Natural killer cell (primary cell): Measurements from ENCODE around the gene MON1B. TPM values are rescaled to one million over a fixed set of nuclear protein-coding genes. Genes with fewer than 3 reads are reported as not detected.
"Not testable (repeated sequence)": the region's sequence is repeated elsewhere in the genome, so short reads cannot be mapped to it uniquely, and the experiment has no call there.

Experiments used
- ATAC-seq, 3 donors: fragments of 150-1000 bp in 2 of 3; fragments of 200-7000 bp in 1 of 3; cut with Tn5 transposase; 1 replicate in 1 of 3; 2 replicates in 2 of 3; pipeline ENCODE4 v1.10.0; 2021; ENCODE audit warnings: mild to moderate bottlenecking in 2 of 3, moderate library complexity in 2 of 3
- DNase-seq, 2 donors: peaks; one replicate each; pipeline versions ENCODE4 v3.0.0 to v3.0.0-alpha.2; 2013 to 2021; ENCODE audit warnings: mixed read lengths in 1 of 2
- H3K27ac ChIP-seq: one replicate; pipeline ENCODE4 v1.5.1; 2013; ENCODE audit warnings: mild to moderate bottlenecking, low read length
- H3K27me3 ChIP-seq: one replicate; pipeline ENCODE4 v1.6.1; 2013; ENCODE audit warnings: low read length; ENCODE audit not compliant: control insufficient read depth, insufficient read depth
- H3K36me3 ChIP-seq: one replicate; pipeline ENCODE4 v1.6.1; 2013; ENCODE audit warnings: low read length; ENCODE audit not compliant: control insufficient read depth, insufficient read depth
- H3K4me1 ChIP-seq: one replicate; pipeline ENCODE4 v1.6.1; 2013; ENCODE audit warnings: low read length; ENCODE audit not compliant: control insufficient read depth, insufficient read depth
- H3K4me3 ChIP-seq: one replicate; pipeline ENCODE4 v1.5.1; 2013; ENCODE audit warnings: low read length
- H3K9me3 ChIP-seq: one replicate; pipeline ENCODE4 v1.6.1; 2013; ENCODE audit warnings: low read length; ENCODE audit not compliant: control insufficient read depth, insufficient read depth
- H3K27ac Mint-ChIP-seq, 2 donors: one replicate each; pipeline ENCODE4 v1.8.0; 2022; ENCODE audit warnings: mild to moderate bottlenecking in 2 of 2, mixed read lengths in 2 of 2, moderate library complexity in 1 of 2
- H3K27me3 Mint-ChIP-seq, 2 donors: one replicate each; pipeline ENCODE4 v1.8.0; 2022; ENCODE audit warnings: low read depth in 2 of 2, mixed read lengths in 2 of 2
- H3K36me3 Mint-ChIP-seq: one replicate; pipeline ENCODE4 v1.8.0; 2022; ENCODE audit warnings: mixed read lengths
- H3K4me1 Mint-ChIP-seq, 2 donors: one replicate each; pipeline ENCODE4 v1.8.0; 2022; ENCODE audit warnings: mixed read lengths in 2 of 2
- H3K4me3 Mint-ChIP-seq: one replicate; pipeline ENCODE4 v1.8.0; 2022; ENCODE audit warnings: mild to moderate bottlenecking, moderate library complexity, mixed read lengths
- H3K9me3 Mint-ChIP-seq, 2 donors: one replicate each; pipeline ENCODE4 v1.8.0; 2022; ENCODE audit warnings: mixed read lengths in 2 of 2
- WGBS: methylation state at CpG from one replicate; pipeline ENCODE4 v1.1.7; 2013; ENCODE audit warnings: missing lambda C conversion rate; ENCODE audit not compliant: insufficient coverage; 5-methylcytosine and 5-hydroxymethylcytosine counted together
- intact Hi-C: fragments of 100-400 bp; cut with micrococcal nuclease; formaldehyde crosslinking; loops from one replicate; pipeline ENCODE4 v1.14.2; 2022
- total RNA-seq, 4 donors: library from RNA; stranded (reverse); fragments of 120-200 nt in 1 of 4; gene quantifications; one replicate each; pipeline versions ENCODE4 v1.2.3 to v1.2.4, GENCODE V29; 2013 to 2022
- TF ChIP-seq, protein P1 (sequence below): fragments of 200-600 bp; IDR thresholded peaks from one replicate; pipeline ENCODE4 v1.8.0; 2022; ENCODE audit warnings: antibody characterized with exemption

The MON1B gene
- total RNA-seq, 3 donors from 2014 or later (not counting 1 experiment from before 2014, with no cell fraction given) = 88.6 to 97.8 (median 91.1) TPM

DNA sequence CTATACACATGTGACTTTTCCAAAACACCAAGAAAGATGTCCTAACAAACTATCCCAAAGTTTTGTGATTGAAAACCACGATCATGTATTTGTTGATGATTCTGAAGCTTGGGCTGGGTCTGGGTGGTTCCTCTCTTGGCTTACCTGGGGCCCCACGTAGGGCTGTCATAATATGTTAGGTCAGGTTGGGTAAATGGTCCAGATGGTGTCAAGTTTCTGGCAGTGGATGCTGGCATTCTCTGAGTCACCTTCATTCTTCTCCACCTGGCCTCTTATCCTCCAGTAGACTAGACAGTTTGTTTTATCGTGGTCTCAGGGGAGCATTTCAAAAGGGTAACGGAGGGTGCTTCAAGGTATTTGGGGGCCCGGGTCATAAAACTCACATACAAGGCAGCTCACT lies 47.6 kb downstream of the MON1B start:
- H3K36me3 Mint-ChIP-seq = no peaks in the 10 kb centered on the region
- no peak overlapping the region for H3K4me3 ChIP-seq
- TF ChIP-seq, protein P1, sequence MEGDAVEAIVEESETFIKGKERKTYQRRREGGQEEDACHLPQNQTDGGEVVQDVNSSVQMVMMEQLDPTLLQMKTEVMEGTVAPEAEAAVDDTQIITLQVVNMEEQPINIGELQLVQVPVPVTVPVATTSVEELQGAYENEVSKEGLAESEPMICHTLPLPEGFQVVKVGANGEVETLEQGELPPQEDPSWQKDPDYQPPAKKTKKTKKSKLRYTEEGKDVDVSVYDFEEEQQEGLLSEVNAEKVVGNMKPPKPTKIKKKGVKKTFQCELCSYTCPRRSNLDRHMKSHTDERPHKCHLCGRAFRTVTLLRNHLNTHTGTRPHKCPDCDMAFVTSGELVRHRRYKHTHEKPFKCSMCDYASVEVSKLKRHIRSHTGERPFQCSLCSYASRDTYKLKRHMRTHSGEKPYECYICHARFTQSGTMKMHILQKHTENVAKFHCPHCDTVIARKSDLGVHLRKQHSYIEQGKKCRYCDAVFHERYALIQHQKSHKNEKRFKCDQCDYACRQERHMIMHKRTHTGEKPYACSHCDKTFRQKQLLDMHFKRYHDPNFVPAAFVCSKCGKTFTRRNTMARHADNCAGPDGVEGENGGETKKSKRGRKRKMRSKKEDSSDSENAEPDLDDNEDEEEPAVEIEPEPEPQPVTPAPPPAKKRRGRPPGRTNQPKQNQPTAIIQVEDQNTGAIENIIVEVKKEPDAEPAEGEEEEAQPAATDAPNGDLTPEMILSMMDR = no peak

DNA sequence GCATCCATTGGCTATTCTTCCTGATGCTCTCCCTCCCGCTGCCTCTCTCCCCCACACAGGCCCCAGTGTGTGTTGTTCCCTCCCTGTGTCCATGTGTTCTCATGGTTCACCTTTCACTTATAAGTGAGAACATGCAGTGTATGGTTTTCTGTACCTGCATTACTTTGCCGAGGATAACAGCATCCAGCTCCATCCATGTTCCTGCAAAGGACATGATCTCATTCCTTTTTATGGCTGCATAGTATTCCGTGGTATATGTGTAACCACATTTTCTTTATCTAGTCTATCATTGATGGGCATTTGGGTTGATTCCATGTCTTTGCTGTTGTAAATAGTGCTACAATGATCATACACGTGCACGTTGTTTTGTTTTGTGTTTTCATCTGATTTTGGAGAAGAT lies 51.5 kb downstream of the MON1B start:
- WGBS = 83% methylated on average over 5 of the region's 5 CpGs
- intact Hi-C loops, H3K9me3 Mint-ChIP-seq, H3K36me3 Mint-ChIP-seq, H3K4me3 ChIP-seq, H3K4me1 ChIP-seq, H3K27ac ChIP-seq, H3K4me1 Mint-ChIP-seq, H3K4me3 Mint-ChIP-seq, H3K27me3 Mint-ChIP-seq, ATAC-seq, H3K27me3 ChIP-seq, H3K36me3 ChIP-seq, DNase-seq, H3K27ac Mint-ChIP-seq, H3K9me3 ChIP-seq: not testable (repeated sequence)

More for the DNA sequence above, 47.6 kb downstream of the MON1B start:
- no peaks in the 10 kb centered on the region for H3K9me3 ChIP-seq
- DNase-seq = no peak
- Mint-ChIP-seq H3K4me3 (no peak overlapping the region), H3K27me3 (peaks cover 8% of the 10 kb centered on the region in 2 donors), H3K27ac (no peak overlapping the region), H3K4me1 (peaks cover 6 to 7% of the 10 kb centered on the region in 2 donors), H3K9me3 (no peaks in the 10 kb centered on the region)
- H3K27ac ChIP-seq = no peak overlapping the region
- H3K36me3 ChIP-seq = no peaks in the 10 kb centered on the region
- peaks cover 6% of the 10 kb centered on the region for H3K4me1 ChIP-seq
- intact Hi-C loops = no loop called here
- WGBS = 76% methylated on average over 5 of the region's 5 CpGs
- H3K27me3 ChIP-seq = no peaks in the 10 kb centered on the region
- ATAC-seq = no peak

DNA sequence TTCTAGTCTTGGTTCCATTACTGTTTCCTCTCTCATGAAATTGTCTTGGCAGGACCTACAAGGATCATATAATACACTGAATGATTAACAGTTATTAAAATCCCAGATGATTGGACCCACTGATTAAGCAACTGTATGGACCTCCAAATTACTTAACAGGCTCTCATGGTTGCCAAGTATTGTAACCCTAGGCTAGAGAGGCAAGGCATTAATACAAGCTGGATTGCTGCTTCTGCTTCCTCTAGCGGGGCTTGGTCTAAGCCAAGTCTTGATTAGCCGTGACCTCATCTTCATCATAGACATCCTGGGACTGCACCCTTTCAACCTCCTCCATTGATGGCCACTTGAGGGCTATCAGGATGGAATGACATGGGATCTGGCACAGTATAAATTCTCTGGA lies 55.2 kb downstream of the MON1B start:
- Mint-ChIP-seq H3K4me3 (no peak overlapping the region), H3K27ac (no peak overlapping the region), H3K4me1 (no peaks in the 10 kb centered on the region), H3K9me3 (no peaks in the 10 kb centered on the region), H3K36me3 (no peaks in the 10 kb centered on the region), H3K27me3 (no peaks in the 10 kb centered on the region)
- no peaks in the 10 kb centered on the region for H3K27me3 ChIP-seq
- WGBS = 94% methylated on average over 2 of the region's 2 CpGs
- no peak overlapping the region for H3K4me3 ChIP-seq
- ATAC-seq = no peak
- H3K36me3 ChIP-seq = no peaks in the 10 kb centered on the region
- no peaks in the 10 kb centered on the region for H3K9me3 ChIP-seq
- no peaks in the 10 kb centered on the region for H3K4me1 ChIP-seq
- TF ChIP-seq, protein P1 = no peak
- no peak for DNase-seq
- H3K27ac ChIP-seq = no peak overlapping the region
- intact Hi-C loops = no loop called here

DNA sequence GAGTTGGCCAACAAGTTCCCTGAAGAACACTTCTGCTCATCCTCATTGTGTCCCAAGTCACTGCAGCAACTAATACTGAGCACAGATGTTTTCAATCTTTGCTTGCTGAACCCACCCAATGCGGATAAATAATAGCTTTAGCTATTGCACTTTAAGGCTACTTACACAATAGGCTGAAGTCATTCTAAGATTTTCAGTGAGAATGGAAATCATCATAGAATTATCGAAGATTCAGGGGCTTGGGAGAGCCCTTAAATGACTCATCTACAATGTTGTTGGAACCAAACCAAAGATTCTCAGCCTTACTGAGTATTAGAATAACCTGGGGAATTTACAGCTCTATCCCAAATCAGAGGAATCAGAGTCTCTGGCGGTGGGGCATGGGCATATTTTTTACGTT lies 59.4 kb downstream of the MON1B start:
- H3K4me1 ChIP-seq = no peaks in the 10 kb centered on the region
- H3K27me3 ChIP-seq = no peaks in the 10 kb centered on the region
- H3K27me3 Mint-ChIP-seq = peaks cover 0 to 3% of the 10 kb centered on the region in 2 donors
- H3K4me3 ChIP-seq = no peak overlapping the region
- no peaks in the 10 kb centered on the region for H3K4me1 Mint-ChIP-seq
- DNase-seq (no peak), ATAC-seq (no peak)
- no peaks in the 10 kb centered on the region for H3K9me3 ChIP-seq
- intact Hi-C loops = no loop called here
- no peaks in the 10 kb centered on the region for H3K36me3 Mint-ChIP-seq
- H3K4me3 Mint-ChIP-seq = no peak overlapping the region
- no peaks in the 10 kb centered on the region for H3K36me3 ChIP-seq
- TF ChIP-seq, protein P1 = no peak
- H3K27ac ChIP-seq = no peak overlapping the region
- 88% methylated on average over 4 of the region's 4 CpGs for WGBS
- H3K27ac Mint-ChIP-seq = no peak overlapping the region
- no peaks in the 10 kb centered on the region for H3K9me3 Mint-ChIP-seq

Other genes starting within 250 kb of the MON1B start
- gene SYCE1L, start 8.2 kb downstream of the MON1B start, total RNA-seq = 10 to 100 TPM; 12.7 to 15.7 (median 14.4) TPM
- not detected for gene ADAMTS18, start 243.8 kb downstream of the MON1B start, total RNA-seq